Activated T-cell treated with anti-CD3 and anti-CD28 coated beads, Interleukin-2, amount 50 U/mL, for 1 hour (primary cell): ENCODE results near the gene SYCP1.
"Not testable (repeated sequence)": the region's sequence is repeated elsewhere in the genome, so short reads cannot be mapped to it uniquely, and the experiment has no call there.

ENCODE experiments used
- DNase-seq: peaks from one replicate; pipeline ENCODE4 v3.0.0-alpha.2; 2020

The SYCP1 gene, protein sequence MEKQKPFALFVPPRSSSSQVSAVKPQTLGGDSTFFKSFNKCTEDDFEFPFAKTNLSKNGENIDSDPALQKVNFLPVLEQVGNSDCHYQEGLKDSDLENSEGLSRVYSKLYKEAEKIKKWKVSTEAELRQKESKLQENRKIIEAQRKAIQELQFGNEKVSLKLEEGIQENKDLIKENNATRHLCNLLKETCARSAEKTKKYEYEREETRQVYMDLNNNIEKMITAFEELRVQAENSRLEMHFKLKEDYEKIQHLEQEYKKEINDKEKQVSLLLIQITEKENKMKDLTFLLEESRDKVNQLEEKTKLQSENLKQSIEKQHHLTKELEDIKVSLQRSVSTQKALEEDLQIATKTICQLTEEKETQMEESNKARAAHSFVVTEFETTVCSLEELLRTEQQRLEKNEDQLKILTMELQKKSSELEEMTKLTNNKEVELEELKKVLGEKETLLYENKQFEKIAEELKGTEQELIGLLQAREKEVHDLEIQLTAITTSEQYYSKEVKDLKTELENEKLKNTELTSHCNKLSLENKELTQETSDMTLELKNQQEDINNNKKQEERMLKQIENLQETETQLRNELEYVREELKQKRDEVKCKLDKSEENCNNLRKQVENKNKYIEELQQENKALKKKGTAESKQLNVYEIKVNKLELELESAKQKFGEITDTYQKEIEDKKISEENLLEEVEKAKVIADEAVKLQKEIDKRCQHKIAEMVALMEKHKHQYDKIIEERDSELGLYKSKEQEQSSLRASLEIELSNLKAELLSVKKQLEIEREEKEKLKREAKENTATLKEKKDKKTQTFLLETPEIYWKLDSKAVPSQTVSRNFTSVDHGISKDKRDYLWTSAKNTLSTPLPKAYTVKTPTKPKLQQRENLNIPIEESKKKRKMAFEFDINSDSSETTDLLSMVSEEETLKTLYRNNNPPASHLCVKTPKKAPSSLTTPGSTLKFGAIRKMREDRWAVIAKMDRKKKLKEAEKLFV

DNA sequence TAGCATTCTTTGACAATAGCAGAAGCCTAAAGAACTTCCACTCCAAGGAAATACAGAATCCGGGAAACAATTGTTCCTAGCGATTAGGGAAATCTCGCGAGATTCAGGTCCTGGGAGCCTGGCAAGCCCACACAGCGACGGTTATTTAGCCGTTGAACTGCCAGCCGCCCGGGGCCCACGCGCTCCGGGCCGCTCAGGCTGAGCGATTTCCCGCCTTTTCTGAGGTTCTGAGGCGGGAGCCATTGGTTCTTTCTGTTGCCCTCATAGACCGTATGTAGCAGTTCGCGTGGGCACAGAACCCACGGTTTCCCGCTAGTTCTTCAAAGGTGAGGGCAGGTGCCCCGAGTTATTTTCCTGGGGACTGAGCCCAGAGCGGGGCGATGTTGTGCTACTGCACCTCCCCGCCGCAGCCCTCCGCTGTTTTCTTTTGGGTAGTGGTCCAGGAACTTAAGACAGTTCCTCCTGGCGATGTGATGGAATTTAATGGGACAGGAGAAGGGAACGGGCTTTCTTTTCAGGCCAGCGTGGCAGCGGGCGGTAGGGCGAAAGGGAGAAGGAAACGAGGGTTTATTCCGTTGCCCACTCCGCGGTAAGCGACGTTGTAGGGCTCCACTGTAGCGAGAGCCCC lies at the start of gene SYCP1:
Gene SYCP1 (plus strand): TSS at position 171 of the 628 bp plus-strand sequence. CDS start 602 bp downstream, outside the sequence.
- no peak for DNase-seq

DNA sequence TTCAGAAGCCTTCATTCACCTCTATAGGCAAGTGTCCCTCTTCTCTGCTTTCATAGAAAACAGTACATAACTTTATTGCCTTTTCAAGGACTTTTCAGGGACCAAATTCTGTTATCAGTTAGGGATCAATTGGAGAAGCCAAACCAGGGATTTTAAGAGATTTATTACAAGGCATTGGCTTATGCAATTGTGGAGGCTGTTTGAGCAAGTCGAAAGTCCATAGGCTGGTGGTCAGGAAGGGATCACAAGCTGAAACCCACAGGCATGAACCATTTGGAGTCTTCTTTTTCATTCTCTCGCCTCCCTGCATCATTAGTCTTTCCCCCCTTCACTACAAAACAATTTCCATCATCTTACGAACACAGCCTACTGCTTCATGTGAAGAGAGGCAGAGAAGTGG lies 34.8 kb upstream of the SYCP1 start:
- DNase-seq = no peak

DNA sequence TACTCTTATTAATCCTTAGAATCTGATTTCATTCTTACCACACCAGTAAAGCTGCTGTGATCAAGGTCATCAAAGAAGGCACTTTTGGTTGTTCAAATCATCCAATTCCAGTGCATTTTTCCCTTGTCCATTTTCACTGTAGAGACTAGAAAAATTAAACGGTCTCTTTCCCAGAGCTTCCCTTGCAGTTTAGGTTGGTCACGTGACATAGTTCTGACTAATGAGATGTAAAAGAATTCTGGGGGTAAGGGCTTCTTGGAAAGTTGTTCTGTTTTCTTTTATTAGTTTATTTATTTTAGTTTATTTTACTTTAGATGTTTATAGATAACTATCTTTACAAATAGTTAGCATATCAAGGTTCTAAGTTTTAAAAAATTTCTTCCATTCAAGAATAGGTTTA lies 34.3 kb upstream of the SYCP1 start:
- no peak for DNase-seq

DNA sequence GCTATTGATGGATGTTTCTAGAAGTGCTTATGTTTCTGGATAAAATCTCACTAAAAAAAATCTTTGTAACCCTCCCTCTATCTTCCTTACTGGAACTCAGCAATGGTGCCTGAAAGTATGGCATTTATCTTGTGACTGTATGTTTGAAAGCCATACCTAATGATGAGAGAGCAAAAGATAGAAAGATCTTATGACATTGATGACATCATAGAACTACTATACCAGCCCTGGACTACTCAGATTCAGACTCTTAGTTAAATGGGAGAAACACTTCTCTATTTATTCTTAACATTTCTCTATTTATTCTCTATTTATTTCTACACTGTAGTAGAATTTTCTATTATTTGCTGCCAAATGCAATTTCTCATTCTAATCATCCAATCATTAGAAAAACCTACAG lies 32.7 kb upstream of the SYCP1 start:
- no peak for DNase-seq

DNA sequence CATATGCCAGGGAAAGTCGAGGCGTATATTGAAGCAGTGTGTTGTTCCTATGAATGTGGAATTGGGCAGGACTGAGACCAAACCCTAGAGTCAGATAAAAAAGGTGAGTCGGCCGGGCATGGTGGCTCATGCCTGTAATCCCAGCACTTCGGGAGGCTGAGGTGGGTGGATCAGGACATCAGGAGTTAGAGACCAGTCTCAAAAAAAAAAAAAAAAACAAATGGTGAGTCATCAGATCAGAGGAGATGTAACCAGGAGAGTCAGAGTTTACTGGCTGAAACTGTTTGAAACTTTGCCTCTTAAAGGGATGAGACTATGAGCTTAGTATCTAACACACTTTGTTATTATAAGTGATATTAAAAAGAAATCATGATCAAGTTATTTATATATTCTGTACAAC lies 26.4 kb upstream of the SYCP1 start:
- DNase-seq = no peak

DNA sequence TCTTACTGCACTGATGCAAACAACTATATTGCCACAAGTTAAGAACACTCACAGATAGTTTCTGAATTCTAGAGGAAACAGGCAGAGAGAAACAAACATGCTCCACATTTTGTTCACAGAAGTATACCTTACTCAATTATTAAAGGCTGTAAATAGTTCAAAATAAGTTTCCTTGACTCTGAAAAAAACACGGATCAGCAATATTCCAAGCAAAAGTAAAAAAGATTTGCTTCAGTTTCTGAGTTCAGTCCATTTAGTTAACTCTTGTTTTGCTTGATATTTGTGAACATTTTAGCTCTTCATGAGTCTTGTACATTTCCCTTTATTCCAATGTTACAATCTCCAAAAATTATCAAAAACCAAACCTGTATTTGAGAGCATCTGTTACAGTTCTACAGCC lies 24.6 kb upstream of the SYCP1 start:
- DNase-seq = not testable (repeated sequence)

DNA sequence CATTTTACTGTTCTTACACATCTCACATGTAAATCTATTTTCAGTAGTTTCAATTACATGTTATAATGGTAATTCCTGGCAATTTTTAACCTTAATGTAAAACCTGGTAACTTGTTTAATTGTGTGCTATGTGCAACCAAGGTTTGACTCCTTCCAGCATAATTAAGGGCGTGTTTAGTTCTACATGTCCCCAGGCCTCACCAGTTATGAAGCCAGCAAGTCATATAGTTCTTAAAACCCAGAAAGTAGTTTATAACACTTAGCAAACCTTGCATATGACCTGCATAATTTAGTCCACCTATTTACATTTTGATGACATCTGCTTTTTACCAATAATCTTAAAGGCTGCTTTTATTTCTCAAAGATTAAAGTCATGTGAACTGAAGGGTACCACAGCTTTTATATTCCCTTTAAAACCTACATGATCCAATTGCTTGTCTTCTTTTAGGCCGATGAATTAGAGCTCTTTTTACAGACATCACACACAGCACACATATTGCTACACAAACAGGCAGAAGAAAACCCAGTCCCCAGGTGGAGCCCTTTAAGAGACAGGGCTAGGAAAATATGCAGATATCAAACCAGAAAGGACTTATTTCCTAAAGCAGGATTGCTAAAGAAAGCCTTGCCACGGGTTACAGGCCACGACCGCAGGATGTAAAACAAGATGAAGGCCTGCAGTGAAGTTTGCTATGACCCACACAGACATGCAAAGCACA lies 23.2 kb upstream of the SYCP1 start:
- DNase-seq = no peak

DNA sequence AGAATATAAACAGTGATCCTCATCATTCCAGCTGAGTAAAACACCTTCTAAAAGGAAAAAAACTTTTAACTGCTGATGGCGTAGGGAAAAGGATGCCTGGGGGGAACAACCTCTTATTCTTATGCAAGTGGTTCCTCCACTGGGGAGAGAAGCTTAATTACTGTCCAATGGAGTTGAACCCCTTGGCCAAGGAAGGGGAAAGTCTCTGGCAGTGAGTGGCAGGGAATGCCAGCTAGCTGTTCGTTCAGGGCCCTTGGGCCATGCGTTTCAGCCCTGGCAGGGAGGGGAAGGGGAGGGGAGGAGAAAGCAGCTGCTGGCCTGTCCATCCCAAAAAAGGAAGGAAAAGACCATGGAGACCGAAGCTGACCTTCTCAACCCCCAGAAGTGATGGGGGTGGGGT lies 22.6 kb upstream of the SYCP1 start:
- DNase-seq = no peak

DNA sequence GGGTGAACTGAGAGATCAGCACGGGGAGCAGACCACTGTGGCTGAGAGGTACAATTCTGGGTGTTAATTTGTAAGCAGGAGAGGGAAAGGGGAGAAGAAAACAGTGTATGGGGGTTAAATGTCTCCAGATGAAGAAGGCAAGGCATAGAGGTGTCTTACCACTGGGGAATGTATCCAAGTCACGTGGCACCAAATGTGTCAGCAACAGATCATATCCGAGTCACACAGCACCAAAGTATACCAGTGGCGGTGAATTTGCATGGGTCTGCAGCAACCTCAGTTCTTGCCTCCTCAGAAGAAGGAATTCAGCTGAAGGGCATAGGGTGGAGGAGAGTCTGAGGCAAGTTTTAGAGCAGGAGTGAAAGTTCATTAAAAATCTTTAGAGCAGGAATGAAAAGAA lies 21.2 kb upstream of the SYCP1 start:
- DNase-seq = no peak

DNA sequence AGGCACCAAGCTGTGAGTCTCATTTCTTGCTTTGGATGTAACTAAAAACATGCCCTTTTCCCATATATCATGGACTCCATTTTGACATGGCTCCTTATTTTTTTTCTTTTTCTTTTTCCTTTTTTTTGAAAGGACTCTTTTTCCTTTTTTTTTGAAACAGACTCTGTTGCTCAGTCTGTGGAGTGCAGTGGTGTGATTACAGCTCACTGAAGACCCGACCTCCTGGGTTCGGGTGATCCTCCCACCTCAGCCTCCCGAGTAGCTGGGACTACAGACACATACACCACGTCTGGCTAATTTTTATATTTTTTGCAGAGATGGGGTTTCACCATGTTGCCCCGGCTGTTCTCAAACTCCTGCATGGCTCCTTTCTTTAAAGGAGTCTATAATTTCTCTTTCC lies 10.4 kb upstream of the SYCP1 start:
- no peak for DNase-seq

DNA sequence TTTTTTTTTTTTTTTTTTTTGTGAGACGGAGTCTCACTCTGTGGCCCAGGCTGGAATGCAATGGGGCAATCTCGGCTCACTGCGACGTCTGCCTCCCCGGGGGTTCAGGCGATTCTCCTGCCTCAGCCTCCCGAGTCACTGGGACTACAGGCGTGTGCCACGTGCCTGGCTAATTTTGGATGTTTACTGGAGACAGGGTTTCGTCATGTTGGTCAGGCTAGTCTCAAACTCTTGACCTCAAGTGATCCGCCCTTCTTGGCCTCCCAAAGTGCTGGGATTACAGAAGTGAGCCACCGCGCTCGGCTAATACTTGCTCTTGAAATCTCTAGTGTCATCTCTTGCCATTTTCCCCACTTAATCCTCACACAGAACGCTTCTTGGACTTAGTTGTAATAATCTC lies 1.1 kb upstream of the SYCP1 start:
- no peak for DNase-seq

DNA sequence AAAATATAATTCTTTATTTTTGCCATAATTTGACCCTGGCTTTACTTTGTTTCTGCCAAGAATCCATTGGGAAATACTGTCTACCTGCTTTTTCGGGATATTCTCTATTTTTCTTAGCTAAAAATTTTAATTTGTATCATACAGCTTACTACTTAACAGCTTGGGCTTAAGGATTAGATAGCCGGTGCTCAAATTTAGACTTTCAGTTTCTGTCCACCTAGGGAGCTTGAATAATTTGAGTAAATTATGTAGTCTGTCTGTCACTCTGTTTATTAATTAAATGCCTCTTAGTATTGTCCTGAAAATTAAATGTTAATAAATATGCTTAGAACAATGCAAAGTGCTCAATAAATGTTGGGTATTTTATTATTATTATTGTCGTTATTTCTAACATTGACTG lies 6.7 kb downstream of the SYCP1 start:
- no peak for DNase-seq

DNA sequence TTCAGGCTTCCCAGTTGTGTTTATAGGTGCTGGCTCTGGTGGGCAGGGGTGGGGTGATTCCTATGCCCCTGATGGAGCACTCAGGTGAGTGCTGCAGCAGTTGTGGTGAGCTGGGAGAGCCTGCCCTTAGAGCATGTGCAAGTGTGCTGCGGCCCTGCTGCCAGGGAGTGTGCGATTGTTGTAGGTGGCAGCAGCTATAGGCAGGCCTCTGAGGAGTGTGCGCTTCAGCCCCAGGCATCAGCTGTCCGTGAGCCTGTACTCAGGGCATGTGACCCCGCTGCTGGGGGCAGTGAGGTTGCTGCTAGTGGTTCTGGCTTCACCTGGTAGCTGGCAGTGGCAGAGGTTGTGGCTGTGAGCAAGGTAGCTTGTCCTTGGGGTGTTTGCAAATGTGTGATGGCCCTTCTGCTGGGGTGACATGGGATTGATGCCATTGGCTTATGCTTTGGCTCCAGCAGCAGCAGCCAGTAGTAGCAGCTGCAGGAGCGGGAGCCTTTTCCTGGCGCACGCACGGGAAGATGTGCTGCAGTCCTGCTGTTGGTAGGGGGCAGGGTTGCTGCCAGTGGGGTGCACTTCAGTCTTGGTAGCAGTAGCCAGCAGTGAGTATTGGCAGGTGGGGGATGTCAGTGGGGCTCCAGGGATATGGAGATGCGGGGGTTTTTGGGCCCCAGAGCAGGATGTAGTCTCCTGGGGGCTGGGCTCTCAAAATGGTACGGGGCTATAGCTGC lies 37.7 kb downstream of the SYCP1 start:
- DNase-seq = no peak

DNA sequence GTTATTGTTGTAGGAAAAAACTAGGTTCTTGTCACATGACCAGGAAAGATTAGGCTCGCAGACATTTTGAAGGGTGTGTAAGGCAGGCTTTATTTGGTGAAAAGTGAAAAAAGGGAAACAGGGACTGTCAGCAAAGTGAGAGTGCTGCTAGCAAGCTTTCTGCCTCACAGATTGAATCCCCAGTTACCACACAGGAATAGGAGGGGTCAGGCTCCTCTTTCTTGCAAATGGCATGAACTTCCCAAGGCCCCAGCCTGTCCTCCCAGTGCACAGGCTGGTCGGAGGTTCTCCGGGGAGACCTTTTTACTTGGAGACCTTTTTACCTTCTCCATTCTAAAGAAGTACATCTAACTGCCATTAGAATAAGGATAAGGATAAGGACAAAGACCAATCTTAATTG lies 42.1 kb downstream of the SYCP1 start:
- no peak for DNase-seq

DNA sequence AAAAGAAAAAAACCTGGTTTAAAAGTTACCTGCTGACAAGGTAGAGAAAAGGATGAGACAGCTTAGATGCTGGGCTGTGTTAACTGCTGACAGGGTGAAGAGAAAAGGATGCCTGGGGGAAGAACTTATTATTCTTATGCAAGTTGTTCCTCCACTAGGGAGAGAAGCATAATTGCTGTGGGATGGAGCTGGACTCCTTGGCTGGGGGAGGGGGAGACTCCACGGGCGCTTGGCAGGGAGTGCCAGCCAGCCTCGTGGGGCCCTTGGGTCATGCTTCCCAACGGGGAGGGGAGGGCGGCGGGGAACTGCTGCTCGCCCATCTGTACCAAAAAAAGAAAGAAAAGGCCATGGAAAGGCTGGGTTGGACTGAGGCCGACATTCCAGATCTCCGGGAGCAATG lies 47.2 kb downstream of the SYCP1 start:
- DNase-seq = no peak

DNA sequence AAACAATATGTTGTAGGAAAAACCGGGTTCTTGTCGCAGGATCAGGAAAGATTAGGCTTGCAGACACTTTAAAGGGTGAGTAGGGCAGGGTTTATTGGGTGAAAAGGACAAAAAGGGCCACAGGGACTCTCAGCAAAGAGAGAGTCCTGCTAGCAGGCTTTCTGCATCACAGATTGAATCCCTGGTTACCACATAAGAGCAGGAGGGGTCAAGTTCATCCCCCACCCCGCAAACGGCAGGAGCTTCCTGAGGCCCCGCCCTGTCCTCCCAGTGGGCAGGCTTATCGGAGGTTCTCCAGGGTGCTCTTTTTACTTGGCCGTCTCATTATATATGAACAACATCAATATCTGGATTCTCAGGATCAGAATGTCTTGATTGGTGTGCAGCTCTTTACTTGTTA lies 47.7 kb downstream of the SYCP1 start:
- no peak for DNase-seq

DNA sequence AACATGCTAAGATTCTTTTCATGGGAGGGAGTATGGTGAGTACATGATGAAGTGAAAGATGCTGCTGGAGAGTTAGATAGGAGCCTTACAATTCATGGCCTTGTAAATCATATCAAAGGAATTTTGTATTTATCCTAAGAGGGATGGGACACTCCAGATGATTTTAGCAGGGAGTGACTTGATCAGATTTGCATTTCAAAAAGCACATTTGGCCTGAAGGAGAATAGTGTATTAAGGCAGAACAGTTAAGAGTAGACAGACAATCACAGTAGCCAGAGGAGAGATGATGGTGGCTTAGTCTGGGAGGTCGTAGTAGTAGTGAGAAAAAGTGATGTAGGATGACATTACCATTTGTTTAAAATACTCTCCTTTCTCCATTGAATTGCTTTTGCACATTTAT lies 48.8 kb downstream of the SYCP1 start:
- no peak for DNase-seq

DNA sequence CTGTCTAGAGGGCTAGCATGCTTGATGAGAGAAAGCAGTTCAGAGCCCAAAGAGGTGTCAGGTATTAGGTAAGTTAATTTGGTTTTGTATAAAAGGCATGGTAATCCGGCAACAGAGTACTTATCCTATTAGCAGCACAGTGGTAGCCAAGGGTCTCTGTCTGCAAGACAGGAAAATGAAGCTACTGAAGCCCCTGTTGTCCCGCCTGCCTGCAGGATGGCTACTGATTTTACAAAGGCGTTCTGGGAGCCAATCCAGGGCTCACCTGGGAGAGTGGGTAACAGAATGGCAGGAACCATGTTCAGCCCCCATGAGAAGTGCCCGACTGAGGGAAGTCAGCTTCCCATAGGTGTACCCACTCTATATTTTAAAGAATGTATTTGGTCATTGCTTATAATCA lies 61.1 kb downstream of the SYCP1 start:
- not testable (repeated sequence) for DNase-seq

DNA sequence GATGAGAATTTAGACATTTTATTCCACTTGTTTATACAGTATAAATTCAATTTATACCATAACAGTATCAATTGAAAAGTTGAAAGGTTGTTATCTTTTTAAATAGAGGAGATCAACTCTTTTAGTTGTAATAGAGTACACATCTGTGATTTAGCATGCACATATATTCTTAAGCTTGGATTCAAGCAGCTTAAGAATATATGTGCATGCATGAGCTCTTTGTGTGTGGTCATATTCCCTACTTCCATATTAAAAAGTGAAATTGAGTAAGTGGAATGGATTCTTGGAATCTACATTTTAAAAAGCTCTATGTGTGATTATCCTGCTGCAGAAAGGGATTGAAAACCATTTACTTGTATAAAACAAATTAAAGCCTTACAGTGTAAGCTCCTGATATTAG lies 71.9 kb downstream of the SYCP1 start:
- no peak for DNase-seq

DNA sequence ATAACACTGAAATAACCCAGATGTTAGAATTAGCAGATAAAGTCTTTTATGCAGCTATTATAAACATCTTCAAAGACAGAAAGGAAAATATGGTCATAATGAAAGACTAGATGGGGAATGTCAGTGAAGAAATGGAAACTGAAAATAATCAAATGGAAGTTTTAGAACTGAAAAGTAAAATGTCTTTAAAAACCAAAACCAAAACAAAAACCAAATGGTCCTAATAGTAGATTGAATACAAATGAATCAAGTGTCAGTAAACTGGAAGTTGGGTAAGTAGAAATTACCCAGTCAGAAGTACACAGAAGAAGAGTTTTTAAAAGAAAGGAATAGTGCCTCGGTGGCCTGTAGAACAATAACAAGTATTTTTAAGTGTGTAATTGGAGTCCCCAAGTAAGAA lies 72.7 kb downstream of the SYCP1 start:
- DNase-seq = no peak

DNA sequence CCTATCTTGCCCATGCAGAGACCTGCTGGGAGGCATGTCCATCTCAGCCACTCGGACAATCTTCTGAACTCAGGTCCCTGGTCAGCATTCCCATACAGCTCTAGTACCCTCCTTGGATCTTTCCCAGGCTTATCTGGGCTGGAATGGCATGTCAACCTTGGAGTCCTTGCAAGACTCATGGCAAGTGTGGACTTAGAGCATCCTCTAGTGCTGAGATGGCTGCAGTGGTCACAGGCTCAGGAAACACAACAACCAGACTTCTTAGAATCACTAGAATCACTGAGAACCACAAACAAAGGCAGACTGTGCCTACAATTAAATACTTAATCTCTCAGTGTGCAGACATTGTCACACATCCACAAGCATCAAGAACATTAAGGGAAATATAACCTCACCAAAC lies 101.9 kb downstream of the SYCP1 start:
- DNase-seq = no peak

DNA sequence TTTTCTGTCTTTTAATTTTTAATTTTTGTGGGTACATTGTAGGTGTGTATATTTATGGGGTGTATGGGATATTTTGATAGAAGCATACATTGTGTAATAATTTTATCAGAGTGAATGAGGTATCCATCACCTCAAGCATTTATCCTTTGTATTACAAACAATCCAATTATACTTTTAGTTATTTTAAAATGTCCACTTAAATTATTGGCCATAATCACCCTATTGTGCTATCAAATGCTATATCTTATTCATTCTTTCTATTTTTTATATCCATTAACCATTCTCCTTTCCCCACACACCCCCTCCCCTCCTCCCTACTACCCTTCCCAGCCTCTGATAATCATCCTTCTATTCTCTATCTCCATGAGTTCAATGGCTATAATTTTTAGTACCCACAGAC lies 104.8 kb downstream of the SYCP1 start:
- no peak for DNase-seq
